Measurements from ENCODE around the gene PDXK. TPM values are rescaled to one million over a fixed set of nuclear protein-coding genes. Genes with fewer than 3 reads are reported as not detected.
A peak's percentile ranks its signal among the peaks of the same experiment; 100 is the strongest.

Gene PDXK
- total and polyA plus RNA-seq, 2 donors from 2014 or later, result 122 to 210 TPM

GRCh38 chr21:43786300-43786806 is 67.4 kb downstream of the PDXK start:
- peaks cover 0 to 4% (median 4%) of the 10 kb centered on the region in 3 donors for H3K4me1 ChIP-seq (ENCODE audit: control insufficient read depth in 2 of 3, insufficient read depth in 2 of 3, low read depth in 1 of 3, low read length in 3 of 3)
- H3K9me3 ChIP-seq (ENCODE audit: control insufficient read depth in 2 of 3, insufficient read depth in 1 of 3, low read length in 3 of 3), result no peaks in the 10 kb centered on the region
- intact Hi-C loops (cut with DNase I), result no loop called here
- no peaks in the 10 kb centered on the region for H3K27me3 ChIP-seq (ENCODE audit: control insufficient read depth, insufficient read depth, low read length)
- no peak for TF ChIP-seq CTCF (IDR thresholded peaks at IDR 0.05; ENCODE audit: borderline replicate concordance, extremely low read depth, insufficient read depth)
- no peaks in the 10 kb centered on the region for H3K36me3 ChIP-seq (ENCODE audit: control insufficient read depth in 2 of 3, insufficient read depth in 3 of 3, low read length in 3 of 3)
- DNase-seq (no peak), FAIRE-seq (no peak)
- no peak overlapping the region for H3K4me3 ChIP-seq (ENCODE audit: low read length in 3 of 3)
- H3K9ac ChIP-seq (ENCODE audit: low read length in 3 of 3), result no peak overlapping the region
- H3K27ac ChIP-seq (ENCODE audit: low read depth in 2 of 2, low read length in 2 of 2), result no peak overlapping the region

- H3K36me3 ChIP-seq (ENCODE audit: control insufficient read depth in 2 of 3, insufficient read depth in 3 of 3, low read length in 3 of 3), result peaks cover 0 to 2% (median 2%) of the 10 kb centered on the region in 3 donors
- FAIRE-seq, result no peak
- H3K27ac ChIP-seq (ENCODE audit: low read depth in 2 of 2, low read length in 2 of 2), result no peak overlapping the region
- H3K9me3 ChIP-seq (ENCODE audit: control insufficient read depth in 2 of 3, insufficient read depth in 1 of 3, low read length in 3 of 3), result no peaks in the 10 kb centered on the region
- intact Hi-C loops (cut with DNase I), result no loop called here
- peaks cover 0 to 4% (median 4%) of the 10 kb centered on the region in 3 donors for H3K4me1 ChIP-seq (ENCODE audit: control insufficient read depth in 2 of 3, insufficient read depth in 2 of 3, low read depth in 1 of 3, low read length in 3 of 3)
- TF ChIP-seq CTCF (IDR thresholded peaks at IDR 0.05; ENCODE audit: borderline replicate concordance, extremely low read depth, insufficient read depth), result no peak
- H3K4me3 ChIP-seq (ENCODE audit: low read length in 3 of 3), result no peak overlapping the region
- no peak overlapping the region for H3K9ac ChIP-seq (ENCODE audit: low read length in 3 of 3)
- H3K27me3 ChIP-seq (ENCODE audit: control insufficient read depth, insufficient read depth, low read length), result no peaks in the 10 kb centered on the region
- peak in 1 of 5 donors; percentile 66 for DNase-seq
These were observed 68.0 kb downstream of the PDXK start for GRCh38 chr21:43786807-43787440.

- intact Hi-C loops (cut with DNase I), result no loop called here
- H3K27ac ChIP-seq (ENCODE audit: low read depth in 2 of 2, low read length in 2 of 2), result peak within 1 kb of the TSS; percentile 78 to 89
- peak within 1 kb of the TSS; percentile 80 to 83 (median 80) for H3K4me3 ChIP-seq (ENCODE audit: low read length in 3 of 3)
- FAIRE-seq (no peak), DNase-seq (peak; percentile 94 to 96 (median 95))
- no peaks in the 10 kb centered on the region for H3K9me3 ChIP-seq (ENCODE audit: control insufficient read depth in 2 of 3, insufficient read depth in 1 of 3, low read length in 3 of 3)
- peak; percentile 100 for TF ChIP-seq CTCF (IDR thresholded peaks at IDR 0.05; ENCODE audit: borderline replicate concordance, extremely low read depth, insufficient read depth)
- peak within 1 kb of the TSS; percentile 49 to 75 (median 73) for H3K9ac ChIP-seq (ENCODE audit: low read length in 3 of 3)
- H3K36me3 ChIP-seq (ENCODE audit: control insufficient read depth in 2 of 3, insufficient read depth in 3 of 3, low read length in 3 of 3), result peaks cover 0 to 16% (median 7%) of the 10 kb centered on the region in 3 donors
- no peaks in the 10 kb centered on the region for H3K27me3 ChIP-seq (ENCODE audit: control insufficient read depth, insufficient read depth, low read length)
- H3K4me1 ChIP-seq (ENCODE audit: control insufficient read depth in 2 of 3, insufficient read depth in 2 of 3, low read depth in 1 of 3, low read length in 3 of 3), result peaks cover 0 to 4% (median 4%) of the 10 kb centered on the region in 3 donors
These were observed 70.5 kb downstream of the PDXK start, which contains the start of gene RRP1 for GRCh38 chr21:43789276-43790009. Gene RRP1 (plus strand): TSS chr21:43789577. CDS start chr21:43789630, 53 bp downstream.

All from kidney (tissue), 14 donors.